Osteoblast (primary cell): ENCODE data around the gene E2F4. TPM values are rescaled to one million over a fixed set of nuclear protein-coding genes. Genes with fewer than 3 reads are reported as not detected.

Source experiments
- DNase-seq: peaks from one replicate; pipeline ENCODE4 v3.0.0; 2011; ENCODE audit warnings: low spot score, mixed read lengths; ENCODE audit not compliant: insufficient read length; ENCODE audit errors: missing footprints
- H2AFZ ChIP-seq: 2 replicates; pipeline ENCODE4 v1.6.0; 2011; ENCODE audit warnings: mild to moderate bottlenecking, low read length
- H3K27ac ChIP-seq: 2 replicates; pipeline ENCODE4 v1.5.1; 2011; ENCODE audit warnings: mild to moderate bottlenecking, low read depth, low read length, moderate library complexity
- H3K27me3 ChIP-seq: 2 replicates; pipeline ENCODE4 v1.6.0; 2012; ENCODE audit warnings: mild to moderate bottlenecking, control low read depth, inconsistent platforms, low read length, moderate library complexity; ENCODE audit not compliant: insufficient read depth
- H3K36me3 ChIP-seq: 2 replicates; pipeline ENCODE4 v1.5.1; 2011; ENCODE audit warnings: mild to moderate bottlenecking, low read length, control low read depth, moderate library complexity; ENCODE audit not compliant: insufficient read depth
- H3K4me1 ChIP-seq: 2 replicates; pipeline ENCODE4 v1.5.1; 2011; ENCODE audit warnings: mild to moderate bottlenecking, low read length, control low read depth, moderate library complexity; ENCODE audit not compliant: insufficient read depth
- H3K4me2 ChIP-seq: 2 replicates; pipeline ENCODE4 v1.6.0; 2011; ENCODE audit warnings: mild to moderate bottlenecking, low read length; ENCODE audit not compliant: insufficient read depth
- H3K4me3 ChIP-seq: fragments of 200-600 bp; sonication (generic); 3 replicates; pipeline ENCODE4 v1.5.1; 2012; ENCODE audit warnings: mild to moderate bottlenecking, low read length, inconsistent platforms; ENCODE audit not compliant: insufficient read depth
- H3K79me2 ChIP-seq: 2 replicates; pipeline ENCODE4 v1.6.0; 2012; ENCODE audit warnings: mild to moderate bottlenecking, low read length, control low read depth, inconsistent platforms; ENCODE audit not compliant: insufficient read depth
- H3K9me3 ChIP-seq: 2 replicates; pipeline ENCODE4 v1.5.1; 2011; ENCODE audit warnings: low read depth, low read length, control low read depth
- H4K20me1 ChIP-seq: 2 replicates; pipeline ENCODE4 v1.6.0; 2012; ENCODE audit warnings: mild to moderate bottlenecking, low read length, control low read depth; ENCODE audit not compliant: insufficient read depth
- CTCF ChIP-seq: IDR thresholded peaks from 2 replicates; pipeline ENCODE4 v1.5.1; 2011; ENCODE audit warnings: mild to moderate bottlenecking, low read depth, low read length, moderate library complexity; ENCODE audit errors: extremely low read depth
- total RNA-seq: library from RNA; depleted of rRNA; stranded (reverse); fragments of >200 nt; gene quantifications from 2 replicates; pipeline ENCODE4 v1.2.3, GENCODE V29; 2012

The E2F4 gene
- total RNA-seq, 1 donor: 56.5 TPM

- Histone ChIP-seq H3K4me2 (no peak overlapping the region), H3K4me1 (peaks cover 16% of the 10 kb centered on the region), H3K9me3 (no peaks in the 10 kb centered on the region), H3K4me3 (no peak overlapping the region), H4K20me1 (peaks cover 17% of the 10 kb centered on the region), H3K79me2 (peaks cover 53% of the 10 kb centered on the region), H3K36me3 (peaks cover 49% of the 10 kb centered on the region), H3K27ac (no peak overlapping the region), H2AFZ (no peak overlapping the region), H3K27me3 (no peaks in the 10 kb centered on the region)
- DNase-seq: peak; percentile 32
- no peak for TF ChIP-seq CTCF
Measured at GRCh38 chr16:67228905-67229304, 37.0 kb downstream of the E2F4 start.

GRCh38 chr16:67229906-67230808 is 38.2 kb downstream of the E2F4 start:
- Histone ChIP-seq H3K27me3 (no peaks in the 10 kb centered on the region), H3K9me3 (no peaks in the 10 kb centered on the region), H3K4me1 (peaks cover 16% of the 10 kb centered on the region), H3K79me2 (peaks cover 53% of the 10 kb centered on the region), H2AFZ (no peak overlapping the region), H3K4me3 (no peak overlapping the region), H3K36me3 (peaks cover 62% of the 10 kb centered on the region), H4K20me1 (peaks cover 17% of the 10 kb centered on the region), H3K27ac (no peak overlapping the region), H3K4me2 (no peak overlapping the region)
- DNase-seq: peak; percentile 31
- no peak for TF ChIP-seq CTCF

- peaks cover 71% of the 10 kb centered on the region for H3K36me3 ChIP-seq
- H4K20me1 ChIP-seq: peaks cover 22% of the 10 kb centered on the region
Measured at GRCh38 chr16:67230809-67231660, 39.1 kb downstream of the E2F4 start.

More at GRCh38 chr16:67230809-67231660, 39.1 kb downstream of the E2F4 start:
- Histone ChIP-seq H3K4me2 (no peak overlapping the region), H3K9me3 (no peaks in the 10 kb centered on the region), H3K4me3 (no peak overlapping the region), H3K79me2 (peaks cover 50% of the 10 kb centered on the region), H3K27me3 (no peaks in the 10 kb centered on the region), H3K27ac (no peak overlapping the region), H2AFZ (no peak overlapping the region), H3K4me1 (peaks cover 11% of the 10 kb centered on the region)
- peak; percentile 72 for DNase-seq
- TF ChIP-seq CTCF: no peak
